Liver (tissue), 9 donors: ENCODE measurements around the gene PPDPF. TPM values are rescaled to one million over a fixed set of nuclear protein-coding genes. Genes with fewer than 3 reads are reported as not detected.

ENCODE experiments used
- DNase-seq: peaks from one replicate; pipeline ENCODE4 v3.0.0-alpha.2; 2017; ENCODE audit warnings: low spot score
- H3K27ac ChIP-seq, 2 donors: one replicate each; pipeline ENCODE4 v1.7.0; 2013; ENCODE audit warnings: inconsistent platforms in 2 of 2, low read length in 2 of 2, control low read depth in 1 of 2, low read depth in 1 of 2, mild to moderate bottlenecking in 1 of 2
- H3K27me3 ChIP-seq, 4 donors: one replicate each; pipeline versions ENCODE4 v1.6.1 to v1.7.0; 2013; ENCODE audit warnings: low read length in 3 of 4, inconsistent platforms in 1 of 4, mild to moderate bottlenecking in 1 of 4, moderate library complexity in 1 of 4; ENCODE audit not compliant: control insufficient read depth in 4 of 4, insufficient read depth in 4 of 4
- H3K36me3 ChIP-seq, 4 donors: one replicate each; pipeline versions ENCODE4 v1.6.1 to v1.7.0; 2013; ENCODE audit warnings: low read length in 3 of 4, mild to moderate bottlenecking in 3 of 4, low read depth in 1 of 4, moderate library complexity in 1 of 4; ENCODE audit not compliant: control insufficient read depth in 4 of 4, insufficient read depth in 3 of 4
- H3K4me1 ChIP-seq, 4 donors: one replicate each; pipeline versions ENCODE4 v1.6.1 to v1.7.0; 2013; ENCODE audit warnings: low read length in 3 of 4, mild to moderate bottlenecking in 3 of 4, moderate library complexity in 1 of 4; ENCODE audit not compliant: control insufficient read depth in 4 of 4, insufficient read depth in 4 of 4
- H3K4me3 ChIP-seq, 3 donors: one replicate each; pipeline versions ENCODE4 v1.6.1 to v1.7.0; 2013; ENCODE audit warnings: low read length in 3 of 3, control low read depth in 1 of 3, low read depth in 1 of 3, mild to moderate bottlenecking in 1 of 3
- H3K9ac ChIP-seq, 2 donors: one replicate each; pipeline ENCODE4 v1.7.0; 2013; ENCODE audit warnings: low read length in 2 of 2, mild to moderate bottlenecking in 2 of 2, moderate library complexity in 2 of 2, control low read depth in 1 of 2, low read depth in 1 of 2
- H3K9me3 ChIP-seq, 4 donors: one replicate each; pipeline versions ENCODE4 v1.6.1 to v1.7.0; 2013; ENCODE audit warnings: low read length in 3 of 4; ENCODE audit not compliant: control insufficient read depth in 4 of 4
- EGR1 ChIP-seq, 2 donors: IDR thresholded peaks; 2 replicates each; pipeline ENCODE4 v1.6.1; 2016 to 2018; ENCODE audit warnings: antibody characterized with exemption in 2 of 2, low read depth in 2 of 2
- FOXA1 ChIP-seq: IDR thresholded peaks from 2 replicates; pipeline ENCODE4 v1.6.1; 2016; ENCODE audit warnings: antibody characterized with exemption
- FOXA2 ChIP-seq: IDR thresholded peaks from 2 replicates; pipeline ENCODE4 v1.6.1; 2016; ENCODE audit warnings: antibody characterized with exemption
- GABPA ChIP-seq, 2 donors: IDR thresholded peaks in 1 of 2; conservative IDR thresholded peaks in 1 of 2; 2 replicates each; pipeline ENCODE4 v1.6.1; 2016; ENCODE audit warnings: antibody characterized with exemption in 2 of 2, mild to moderate bottlenecking in 1 of 2, moderate library complexity in 1 of 2
- HNF4A ChIP-seq, 2 donors: conservative IDR thresholded peaks; 2 replicates each; pipeline ENCODE4 v1.6.1; 2016; ENCODE audit warnings: antibody characterized with exemption in 2 of 2, mild to moderate bottlenecking in 2 of 2
- HNF4G ChIP-seq: IDR thresholded peaks from 2 replicates; pipeline ENCODE4 v1.6.1; 2016; ENCODE audit warnings: antibody characterized with exemption
- JUND ChIP-seq, 2 donors: IDR thresholded peaks; 2 replicates each; pipeline ENCODE4 v1.6.1; 2016; ENCODE audit warnings: antibody characterized with exemption in 2 of 2
- NR2F2 ChIP-seq: IDR thresholded peaks from 2 replicates; pipeline ENCODE4 v1.6.1; 2016; ENCODE audit warnings: antibody characterized with exemption
- RAD21 ChIP-seq, 2 donors: IDR thresholded peaks; 2 replicates each; pipeline ENCODE4 v1.6.1; 2016; ENCODE audit warnings: antibody characterized with exemption in 2 of 2, mild to moderate bottlenecking in 2 of 2
- RXRA ChIP-seq, 2 donors: IDR thresholded peaks; 2 replicates each; pipeline ENCODE4 v1.6.1; 2017 to 2018; ENCODE audit warnings: antibody characterized with exemption in 2 of 2, mild to moderate bottlenecking in 1 of 2
- SP1 ChIP-seq: IDR thresholded peaks from 2 replicates; pipeline ENCODE4 v1.6.1; 2018; ENCODE audit warnings: antibody characterized with exemption, mild to moderate bottlenecking
- TAF1 ChIP-seq: conservative IDR thresholded peaks from 2 replicates; pipeline ENCODE4 v1.6.1; 2016; ENCODE audit warnings: antibody characterized with exemption, mild to moderate bottlenecking
- YY1 ChIP-seq: IDR thresholded peaks from 2 replicates; pipeline ENCODE4 v1.6.1; 2016; ENCODE audit warnings: antibody characterized with exemption, mild to moderate bottlenecking
- WGBS: extraction: QIAGEN DNeasy Blood & Tissue Kit; methylation state at CpG from one replicate; pipeline ENCODE4 v1.1.7; 2013; 5-methylcytosine and 5-hydroxymethylcytosine counted together
- polyA plus RNA-seq, 2 donors: library from polyadenylated mRNA; stranded (reverse) in 1 of 2; unstranded in 1 of 2; fragments of 200-250 nt in 1 of 2; fragments of >200 nt in 1 of 2; fragmentation: Nextera tagmentation in 1 of 2; extraction: Ambion mirVana in 1 of 2; gene quantifications; one replicate each; pipeline versions ENCODE4 v1.2.1 to v1.2.3, GENCODE V29; 2013 to 2015
- total RNA-seq, 2 donors: library from RNA; depleted of rRNA; stranded (reverse); fragments of >200 nt; gene quantifications; one replicate each; pipeline ENCODE4 v1.2.3, GENCODE V29; 2014
- TF ChIP-seq, protein P1 (sequence below): IDR thresholded peaks from 2 replicates; pipeline ENCODE4 v1.6.1; 2016; ENCODE audit warnings: antibody characterized with exemption
- TF ChIP-seq, protein P2 (sequence below): IDR thresholded peaks from 2 replicates; pipeline ENCODE4 v1.6.1; 2016; ENCODE audit warnings: antibody characterized with exemption
- TF ChIP-seq, protein P3 (sequence below): IDR thresholded peaks from 2 replicates; pipeline ENCODE4 v1.6.1; 2016; ENCODE audit warnings: antibody characterized with exemption
- TF ChIP-seq, protein P4 (sequence below): fragments of 150-350 bp; IDR thresholded peaks from 2 replicates; pipeline ENCODE4 v1.5.1; 2017; ENCODE audit warnings: improper control_type of control experiment, low read depth, low read length; ENCODE audit not compliant: missing input control
- TF ChIP-seq, protein P5 (sequence below): IDR thresholded peaks from 2 replicates; pipeline ENCODE4 v1.6.1; 2016; ENCODE audit warnings: antibody characterized with exemption, mild to moderate bottlenecking
- donor health status: healthy.
- donor health status: healthy.
- donor health status: healthy.
- donor health status: healthy.
- donor health status: healthy.

The PPDPF gene
- total and polyA plus RNA-seq, 4 donors: 8.3 to 196 (median 25.3) TPM

DNA sequence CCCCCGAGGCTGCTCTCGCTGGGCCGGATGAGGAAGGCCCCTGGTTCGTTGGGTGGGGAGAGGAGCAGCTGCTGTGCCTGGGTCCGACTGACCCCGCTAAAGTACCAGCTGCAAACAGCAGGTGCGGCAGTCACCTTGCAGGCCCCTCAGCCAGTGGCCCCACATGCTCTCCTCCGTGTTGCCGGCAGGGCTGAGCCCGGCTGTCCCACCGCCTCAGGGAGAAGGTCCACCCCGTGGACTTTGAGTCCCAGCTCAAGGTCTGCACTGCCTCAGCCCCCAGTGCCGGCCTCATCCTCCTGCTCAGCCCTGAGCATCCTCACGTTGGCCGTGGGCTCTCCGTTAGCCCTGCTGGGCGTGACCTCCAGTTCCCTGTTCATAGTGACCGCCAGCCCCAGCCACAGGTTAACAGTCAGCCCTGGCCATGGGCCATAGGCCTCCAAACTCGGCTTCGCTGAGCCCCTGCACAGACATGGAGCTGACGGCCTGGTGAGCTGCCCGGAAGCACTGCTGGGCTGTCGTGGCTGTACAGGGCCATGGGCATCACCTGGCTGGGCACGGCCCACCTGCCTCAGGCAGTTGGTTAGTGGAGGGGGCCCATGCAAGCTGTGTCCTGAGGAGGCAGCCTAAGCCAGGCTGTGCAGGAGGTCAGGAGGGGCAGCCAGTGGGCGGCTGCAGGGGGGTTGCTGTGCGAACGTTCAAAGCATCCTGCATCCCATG lies 23.8 kb downstream of the PPDPF start:
- no peaks in the 10 kb centered on the region for H3K27me3 ChIP-seq
- WGBS: 51% methylated on average over 27 of the region's 27 CpGs

DNA sequence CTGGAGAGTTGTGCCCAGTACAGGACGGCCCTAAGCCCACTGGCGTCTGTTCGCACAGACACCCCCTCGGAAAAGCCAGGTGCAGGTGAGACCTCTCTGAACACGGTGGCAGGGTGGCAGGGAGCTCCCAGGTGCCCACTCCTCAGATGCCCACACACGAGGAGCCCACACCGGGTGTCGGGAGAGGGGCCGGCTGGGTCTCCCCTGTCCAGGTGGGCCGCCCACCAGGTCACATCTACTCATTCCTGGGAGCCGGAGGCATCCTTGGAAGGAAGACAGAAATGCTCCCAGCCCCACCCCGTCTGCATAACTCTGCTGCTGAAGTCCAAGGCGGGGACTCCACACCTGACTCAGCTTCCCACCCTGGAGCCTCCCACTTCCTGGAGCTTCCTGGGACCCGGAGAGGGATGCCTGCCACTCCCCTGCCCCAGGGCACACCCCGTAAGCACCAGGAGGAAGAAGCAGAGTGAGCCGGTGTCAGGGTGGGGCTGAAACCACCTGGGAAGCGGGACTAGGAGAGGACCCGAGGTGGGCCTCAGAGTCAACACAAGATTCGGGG lies 24.5 kb downstream of the PPDPF start:
- TF ChIP-seq NR2F2: no peak
- TF ChIP-seq, protein P1, sequence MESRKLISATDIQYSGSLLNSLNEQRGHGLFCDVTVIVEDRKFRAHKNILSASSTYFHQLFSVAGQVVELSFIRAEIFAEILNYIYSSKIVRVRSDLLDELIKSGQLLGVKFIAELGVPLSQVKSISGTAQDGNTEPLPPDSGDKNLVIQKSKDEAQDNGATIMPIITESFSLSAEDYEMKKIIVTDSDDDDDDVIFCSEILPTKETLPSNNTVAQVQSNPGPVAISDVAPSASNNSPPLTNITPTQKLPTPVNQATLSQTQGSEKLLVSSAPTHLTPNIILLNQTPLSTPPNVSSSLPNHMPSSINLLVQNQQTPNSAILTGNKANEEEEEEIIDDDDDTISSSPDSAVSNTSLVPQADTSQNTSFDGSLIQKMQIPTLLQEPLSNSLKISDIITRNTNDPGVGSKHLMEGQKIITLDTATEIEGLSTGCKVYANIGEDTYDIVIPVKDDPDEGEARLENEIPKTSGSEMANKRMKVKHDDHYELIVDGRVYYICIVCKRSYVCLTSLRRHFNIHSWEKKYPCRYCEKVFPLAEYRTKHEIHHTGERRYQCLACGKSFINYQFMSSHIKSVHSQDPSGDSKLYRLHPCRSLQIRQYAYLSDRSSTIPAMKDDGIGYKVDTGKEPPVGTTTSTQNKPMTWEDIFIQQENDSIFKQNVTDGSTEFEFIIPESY: no peak
- TF ChIP-seq EGR1 (IDR thresholded peaks at IDR 0.05; ENCODE audit: low read depth in 2 of 2): no peak
- no peak for TF ChIP-seq FOXA2
- no peak for TF ChIP-seq HNF4G
- TF ChIP-seq, protein P2, sequence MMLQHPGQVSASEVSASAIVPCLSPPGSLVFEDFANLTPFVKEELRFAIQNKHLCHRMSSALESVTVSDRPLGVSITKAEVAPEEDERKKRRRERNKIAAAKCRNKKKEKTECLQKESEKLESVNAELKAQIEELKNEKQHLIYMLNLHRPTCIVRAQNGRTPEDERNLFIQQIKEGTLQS: no peak
- TF ChIP-seq GABPA (IDR thresholded peaks at IDR 0.05 in 1 of 2, conservative IDR thresholded peaks at IDR 0.05 in 1 of 2): no peak
- no peak for TF ChIP-seq HNF4A (conservative IDR thresholded peaks at IDR 0.05)
- TF ChIP-seq TAF1: no peak
- no peak for TF ChIP-seq FOXA1
- no peak for TF ChIP-seq YY1
- TF ChIP-seq, protein P3, sequence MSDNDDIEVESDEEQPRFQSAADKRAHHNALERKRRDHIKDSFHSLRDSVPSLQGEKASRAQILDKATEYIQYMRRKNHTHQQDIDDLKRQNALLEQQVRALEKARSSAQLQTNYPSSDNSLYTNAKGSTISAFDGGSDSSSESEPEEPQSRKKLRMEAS: no peak
- TF ChIP-seq RAD21 (IDR thresholded peaks at IDR 0.05): no peak
- TF ChIP-seq JUND (IDR thresholded peaks at IDR 0.05): no peak
- TF ChIP-seq, protein P4, sequence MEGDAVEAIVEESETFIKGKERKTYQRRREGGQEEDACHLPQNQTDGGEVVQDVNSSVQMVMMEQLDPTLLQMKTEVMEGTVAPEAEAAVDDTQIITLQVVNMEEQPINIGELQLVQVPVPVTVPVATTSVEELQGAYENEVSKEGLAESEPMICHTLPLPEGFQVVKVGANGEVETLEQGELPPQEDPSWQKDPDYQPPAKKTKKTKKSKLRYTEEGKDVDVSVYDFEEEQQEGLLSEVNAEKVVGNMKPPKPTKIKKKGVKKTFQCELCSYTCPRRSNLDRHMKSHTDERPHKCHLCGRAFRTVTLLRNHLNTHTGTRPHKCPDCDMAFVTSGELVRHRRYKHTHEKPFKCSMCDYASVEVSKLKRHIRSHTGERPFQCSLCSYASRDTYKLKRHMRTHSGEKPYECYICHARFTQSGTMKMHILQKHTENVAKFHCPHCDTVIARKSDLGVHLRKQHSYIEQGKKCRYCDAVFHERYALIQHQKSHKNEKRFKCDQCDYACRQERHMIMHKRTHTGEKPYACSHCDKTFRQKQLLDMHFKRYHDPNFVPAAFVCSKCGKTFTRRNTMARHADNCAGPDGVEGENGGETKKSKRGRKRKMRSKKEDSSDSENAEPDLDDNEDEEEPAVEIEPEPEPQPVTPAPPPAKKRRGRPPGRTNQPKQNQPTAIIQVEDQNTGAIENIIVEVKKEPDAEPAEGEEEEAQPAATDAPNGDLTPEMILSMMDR: no peak
- TF ChIP-seq, protein P5, sequence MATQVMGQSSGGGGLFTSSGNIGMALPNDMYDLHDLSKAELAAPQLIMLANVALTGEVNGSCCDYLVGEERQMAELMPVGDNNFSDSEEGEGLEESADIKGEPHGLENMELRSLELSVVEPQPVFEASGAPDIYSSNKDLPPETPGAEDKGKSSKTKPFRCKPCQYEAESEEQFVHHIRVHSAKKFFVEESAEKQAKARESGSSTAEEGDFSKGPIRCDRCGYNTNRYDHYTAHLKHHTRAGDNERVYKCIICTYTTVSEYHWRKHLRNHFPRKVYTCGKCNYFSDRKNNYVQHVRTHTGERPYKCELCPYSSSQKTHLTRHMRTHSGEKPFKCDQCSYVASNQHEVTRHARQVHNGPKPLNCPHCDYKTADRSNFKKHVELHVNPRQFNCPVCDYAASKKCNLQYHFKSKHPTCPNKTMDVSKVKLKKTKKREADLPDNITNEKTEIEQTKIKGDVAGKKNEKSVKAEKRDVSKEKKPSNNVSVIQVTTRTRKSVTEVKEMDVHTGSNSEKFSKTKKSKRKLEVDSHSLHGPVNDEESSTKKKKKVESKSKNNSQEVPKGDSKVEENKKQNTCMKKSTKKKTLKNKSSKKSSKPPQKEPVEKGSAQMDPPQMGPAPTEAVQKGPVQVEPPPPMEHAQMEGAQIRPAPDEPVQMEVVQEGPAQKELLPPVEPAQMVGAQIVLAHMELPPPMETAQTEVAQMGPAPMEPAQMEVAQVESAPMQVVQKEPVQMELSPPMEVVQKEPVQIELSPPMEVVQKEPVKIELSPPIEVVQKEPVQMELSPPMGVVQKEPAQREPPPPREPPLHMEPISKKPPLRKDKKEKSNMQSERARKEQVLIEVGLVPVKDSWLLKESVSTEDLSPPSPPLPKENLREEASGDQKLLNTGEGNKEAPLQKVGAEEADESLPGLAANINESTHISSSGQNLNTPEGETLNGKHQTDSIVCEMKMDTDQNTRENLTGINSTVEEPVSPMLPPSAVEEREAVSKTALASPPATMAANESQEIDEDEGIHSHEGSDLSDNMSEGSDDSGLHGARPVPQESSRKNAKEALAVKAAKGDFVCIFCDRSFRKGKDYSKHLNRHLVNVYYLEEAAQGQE: no peak
- no peak for TF ChIP-seq RXRA (IDR thresholded peaks at IDR 0.05)
- TF ChIP-seq SP1: no peak
- no peak overlapping the region for H3K9ac ChIP-seq
- DNase-seq: no peak
- H3K27ac ChIP-seq: no peak overlapping the region
- H3K4me1 ChIP-seq: no peaks in the 10 kb centered on the region
- peaks cover 0 to 2% (median 0%) of the 10 kb centered on the region in 4 donors for H3K27me3 ChIP-seq
- H3K36me3 ChIP-seq: no peaks in the 10 kb centered on the region
- no peak overlapping the region for H3K4me3 ChIP-seq
- WGBS: 71% methylated on average over 19 of the region's 19 CpGs
- no peaks in the 10 kb centered on the region for H3K9me3 ChIP-seq

More for the DNA sequence above, 23.8 kb downstream of the PPDPF start:
- Histone ChIP-seq H3K4me1 (no peaks in the 10 kb centered on the region), H3K4me3 (no peak overlapping the region), H3K9ac (no peak overlapping the region), H3K9me3 (no peaks in the 10 kb centered on the region), H3K27ac (no peak overlapping the region), H3K36me3 (no peaks in the 10 kb centered on the region)
- TF ChIP-seq RXRA (IDR thresholded peaks at IDR 0.05): no peak
- TF ChIP-seq HNF4A (conservative IDR thresholded peaks at IDR 0.05): peak in 1 of 2 donors; percentile 42
- DNase-seq: no peak
